Prostate gland (tissue), 2 donors: ENCODE measurements around the gene ACP6. TPM values are rescaled to one million over a fixed set of nuclear protein-coding genes. Genes with fewer than 3 reads are reported as not detected.

Experiments used
- DNase-seq: peaks from one replicate; pipeline ENCODE4 v3.0.0-alpha.2; 2019; ENCODE audit warnings: low spot score
- H3K27ac ChIP-seq, 2 donors: fragments of 200-600 bp; sonication (generic); 2 replicates each; pipeline ENCODE4 v1.5.1; 2017 to 2019
- H3K27me3 ChIP-seq: fragments of 200-600 bp; sonication (generic); replicated peaks from 2 replicates; pipeline ENCODE4 v1.5.1; 2019; ENCODE audit not compliant: insufficient read depth
- H3K36me3 ChIP-seq, 2 donors: fragments of 200-600 bp; sonication (generic); 1 replicate in 1 of 2; 2 replicates in 1 of 2; pipeline versions ENCODE4 v1.5.1 to v1.8.1; 2017 to 2019
- H3K4me1 ChIP-seq: fragments of 200-600 bp; sonication (generic); replicated peaks from 2 replicates; pipeline ENCODE4 v1.5.1; 2019
- H3K4me3 ChIP-seq, 2 donors: fragments of 200-600 bp; sonication (generic); 2 replicates each; pipeline ENCODE4 v1.5.1; 2017 to 2019
- H3K9me3 ChIP-seq: fragments of 200-600 bp; sonication (generic); 2 replicates; pipeline ENCODE4 v1.5.1; 2017
- CTCF ChIP-seq, 4 experiments: fragments of 200-600 bp in 2 of 4; fragments of 450-650 bp in 2 of 4; sonication (generic) in 2 of 4; IDR thresholded peaks; 1 replicate in 3 of 4; 2 replicates in 1 of 4; pipeline ENCODE4 v1.5.1; 2016 to 2019; ENCODE audit warnings: antibody characterized with exemption in 4 of 4, mild to moderate bottlenecking in 2 of 4, moderate library complexity in 2 of 4
- POLR2A ChIP-seq: fragments of 450-650 bp; IDR thresholded peaks from one replicate; pipeline ENCODE4 v1.6.1; 2016; ENCODE audit warnings: antibody characterized with exemption, mild to moderate bottlenecking
- POLR2AphosphoS5 ChIP-seq: sonication (generic); formaldehyde crosslinking; IDR thresholded peaks from one replicate; pipeline ENCODE4 v1.6.1; 2017; ENCODE audit warnings: antibody characterized with exemption
- WGBS: methylation state at CpG from one replicate; pipeline ENCODE4 v1.1.5; 2018; 5-methylcytosine and 5-hydroxymethylcytosine counted together
- intact Hi-C: fragments of 100-400 bp; cut with DNase I; formaldehyde crosslinking; loops from one replicate; pipeline ENCODE4 v1.14.2; 2022
- small RNA-seq, 2 donors: library from RNA; depleted of rRNA; stranded (forward); fragments of <200 nt; gene quantifications; one replicate each; pipeline ENCODE3, GENCODE V24; 2016
- total RNA-seq, 2 donors: library from RNA; depleted of rRNA; stranded (reverse); fragments of >200 nt; gene quantifications; one replicate each; pipeline ENCODE4 v1.1.0, GENCODE V29; 2016

The ACP6 gene
- total RNA-seq, 2 donors from 2014 or later: 20.2 to 22.0 TPM

- no peaks in the 10 kb centered on the region for H3K27me3 ChIP-seq
- H3K4me3 ChIP-seq: no peak overlapping the region
- DNase-seq: no peak
- intact Hi-C loops: no loop called here
- H3K36me3 ChIP-seq: no peaks in the 10 kb centered on the region
- 83% methylated on average over 1 of the region's 1 CpG for WGBS
- no peaks in the 10 kb centered on the region for H3K9me3 ChIP-seq
- no peak overlapping the region for H3K27ac ChIP-seq
- TF ChIP-seq CTCF (IDR thresholded peaks at IDR 0.05) (no peak), POLR2A (no peak), POLR2AphosphoS5 (no peak)
- peaks cover 6% of the 10 kb centered on the region for H3K4me1 ChIP-seq
Observed at GRCh38 chr1:147597010-147597409, 73.3 kb downstream of the ACP6 start.

Small RNA genes lying within 50 kb of the gene (small RNA-seq; reads per million reads assigned to genes)
- gene RN7SL261P: 0 reads per million in 2 donors

Other genes starting within 250 kb of the ACP6 start
- 10 to 100 TPM; 28.2 to 32.0 TPM for gene BCL9, start 129.0 kb downstream of the ACP6 start, total RNA-seq
- gene GJA5, start 90.1 kb upstream of the ACP6 start, total RNA-seq: 1 to 10 TPM; 2.7 to 5.5 TPM
- gene GJA8, start 232.3 kb upstream of the ACP6 start, total RNA-seq: 1 to 10 TPM in 1 of 2 donors, not detected in 1; 1.1 TPM